Activated T-cell treated with anti-CD3 and anti-CD28 coated beads, Interleukin-2, amount 50 U/mL, for 24 hours (primary cell): Measurements from ENCODE around the gene HAAO.

Experiments
- DNase-seq: peaks from one replicate; pipeline ENCODE4 v3.0.0-alpha.2; 2020
- H3K27ac Mint-ChIP-seq: 2 replicates; pipeline ENCODE4 v1.8.0; 2020; ENCODE audit warnings: mild to moderate bottlenecking, mixed read lengths
- H3K27me3 Mint-ChIP-seq: 2 replicates; pipeline ENCODE4 v1.8.0; 2020; ENCODE audit warnings: mixed read lengths
- H3K36me3 Mint-ChIP-seq: 2 replicates; pipeline ENCODE4 v1.8.0; 2020; ENCODE audit warnings: low read depth, mixed read lengths
- H3K4me1 Mint-ChIP-seq: 2 replicates; pipeline ENCODE4 v1.8.0; 2020; ENCODE audit warnings: low read depth, mixed read lengths
- H3K4me3 Mint-ChIP-seq: 2 replicates; pipeline ENCODE4 v1.8.0; 2020; ENCODE audit warnings: mild to moderate bottlenecking, moderate library complexity, mixed read lengths
- H3K9me3 Mint-ChIP-seq: 2 replicates; pipeline ENCODE4 v1.8.0; 2020; ENCODE audit warnings: mixed read lengths

HAAO gene

DNA sequence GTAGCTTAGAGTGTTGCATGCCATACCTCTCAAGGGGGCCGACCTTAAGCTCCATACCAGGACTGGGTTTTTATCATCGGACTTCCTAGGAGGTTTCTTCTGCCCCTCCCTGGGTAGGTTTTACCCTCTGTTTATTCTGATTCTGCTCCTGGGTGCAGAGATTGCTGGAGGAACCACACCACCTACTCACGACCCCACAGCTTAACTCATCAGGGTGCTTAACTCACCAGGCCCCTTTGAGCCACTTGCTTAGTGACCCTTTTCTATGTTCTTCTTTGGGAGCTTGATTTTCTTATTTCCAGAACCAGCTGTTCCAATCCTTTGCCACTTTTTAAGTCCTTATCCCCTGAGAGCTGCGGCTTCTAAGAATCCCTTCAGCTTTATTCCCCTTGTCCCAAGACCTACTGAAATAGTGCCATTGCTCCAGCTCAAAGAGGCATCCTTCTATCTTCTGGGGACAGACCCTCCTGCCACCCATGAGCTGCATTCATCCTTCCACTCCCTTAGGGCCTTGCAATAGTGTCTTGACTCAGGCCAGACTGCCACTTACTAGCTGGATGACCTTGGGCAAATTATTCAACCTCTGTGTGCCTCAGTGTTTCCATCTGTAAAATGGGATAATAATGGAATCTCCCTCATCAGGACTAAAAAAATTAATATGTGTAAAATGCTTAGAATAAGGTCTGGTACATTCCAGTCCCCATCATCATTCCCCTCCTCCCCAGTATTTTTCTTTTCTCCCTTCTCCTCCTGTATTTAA lies 34.2 kb downstream of the HAAO start:
- H3K4me1 Mint-ChIP-seq = peaks cover 5% of the 10 kb centered on the region
- H3K9me3 Mint-ChIP-seq = no peaks in the 10 kb centered on the region
- H3K27ac Mint-ChIP-seq = no peak overlapping the region
- H3K27me3 Mint-ChIP-seq = no peaks in the 10 kb centered on the region
- no peak for DNase-seq
- H3K4me3 Mint-ChIP-seq = no peak overlapping the region
- H3K36me3 Mint-ChIP-seq = peaks cover 5% of the 10 kb centered on the region

DNA sequence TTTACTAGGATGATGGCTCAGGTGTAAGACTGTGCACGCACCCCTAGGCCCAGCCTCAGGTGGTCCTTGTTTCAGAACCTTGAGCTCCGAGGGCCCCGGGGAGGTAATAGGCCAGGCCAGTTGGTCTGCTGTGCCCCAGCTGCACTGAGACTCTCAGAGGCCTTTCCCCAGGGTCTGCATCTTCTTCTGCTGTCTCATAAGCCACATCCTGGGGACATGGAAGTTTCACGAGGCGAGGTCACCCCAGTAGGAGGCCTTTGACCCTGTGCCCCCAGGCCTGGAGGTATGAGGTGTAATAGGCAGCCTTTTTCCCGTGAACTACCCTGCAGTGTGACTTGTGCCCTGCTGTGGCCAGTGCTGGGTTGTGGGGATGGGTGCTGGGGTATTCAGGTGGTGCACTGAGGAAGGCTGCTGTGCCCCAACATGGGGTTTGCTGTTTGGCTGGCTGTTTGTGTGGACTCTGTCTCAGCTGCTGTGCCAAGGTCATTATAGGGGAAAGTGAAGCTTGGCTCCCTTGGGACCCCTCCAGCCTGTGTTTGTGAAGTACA lies 35.3 kb downstream of the HAAO start:
- Mint-ChIP-seq H3K9me3 (no peaks in the 10 kb centered on the region), H3K4me3 (no peak overlapping the region), H3K4me1 (peaks cover 5% of the 10 kb centered on the region), H3K27me3 (no peaks in the 10 kb centered on the region), H3K36me3 (peaks cover 3% of the 10 kb centered on the region), H3K27ac (no peak overlapping the region)
- DNase-seq = no peak

DNA sequence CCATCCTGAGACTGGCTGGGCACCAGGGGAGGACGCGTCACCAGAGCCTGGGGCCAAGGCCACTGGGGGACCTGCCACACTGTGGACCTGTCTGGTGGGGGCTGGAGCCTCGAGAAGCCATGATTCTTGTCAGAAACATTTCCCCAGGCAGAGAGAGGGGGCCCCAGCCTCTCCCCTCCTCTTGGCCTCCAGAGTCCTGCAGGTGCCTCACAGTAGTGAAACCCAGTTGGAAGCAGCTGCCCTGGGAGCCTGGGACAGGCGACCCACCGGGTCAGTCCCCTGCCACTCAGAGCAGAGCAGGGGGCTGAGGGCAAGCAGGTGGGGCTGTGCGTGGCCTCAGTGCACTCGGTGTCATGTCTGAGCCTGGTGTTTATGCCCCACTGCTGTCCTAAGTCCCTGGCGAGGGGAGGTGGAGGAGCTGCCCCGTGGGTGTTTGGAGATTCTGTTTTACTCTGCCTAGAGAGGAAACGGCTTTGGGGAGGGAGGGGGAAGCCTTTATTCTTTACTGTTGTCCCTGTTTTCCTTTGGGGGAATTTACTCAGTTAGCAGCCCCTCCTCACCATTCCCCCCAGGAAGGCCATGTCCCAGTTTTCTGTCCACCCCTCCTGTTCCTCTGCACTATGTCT lies 36.1 kb downstream of the HAAO start:
- H3K4me1 Mint-ChIP-seq = peaks cover 5% of the 10 kb centered on the region
- H3K27ac Mint-ChIP-seq = no peak overlapping the region
- H3K4me3 Mint-ChIP-seq = no peak overlapping the region
- H3K9me3 Mint-ChIP-seq = no peaks in the 10 kb centered on the region
- H3K36me3 Mint-ChIP-seq = peaks cover 3% of the 10 kb centered on the region
- no peak for DNase-seq
- H3K27me3 Mint-ChIP-seq = no peaks in the 10 kb centered on the region

DNA sequence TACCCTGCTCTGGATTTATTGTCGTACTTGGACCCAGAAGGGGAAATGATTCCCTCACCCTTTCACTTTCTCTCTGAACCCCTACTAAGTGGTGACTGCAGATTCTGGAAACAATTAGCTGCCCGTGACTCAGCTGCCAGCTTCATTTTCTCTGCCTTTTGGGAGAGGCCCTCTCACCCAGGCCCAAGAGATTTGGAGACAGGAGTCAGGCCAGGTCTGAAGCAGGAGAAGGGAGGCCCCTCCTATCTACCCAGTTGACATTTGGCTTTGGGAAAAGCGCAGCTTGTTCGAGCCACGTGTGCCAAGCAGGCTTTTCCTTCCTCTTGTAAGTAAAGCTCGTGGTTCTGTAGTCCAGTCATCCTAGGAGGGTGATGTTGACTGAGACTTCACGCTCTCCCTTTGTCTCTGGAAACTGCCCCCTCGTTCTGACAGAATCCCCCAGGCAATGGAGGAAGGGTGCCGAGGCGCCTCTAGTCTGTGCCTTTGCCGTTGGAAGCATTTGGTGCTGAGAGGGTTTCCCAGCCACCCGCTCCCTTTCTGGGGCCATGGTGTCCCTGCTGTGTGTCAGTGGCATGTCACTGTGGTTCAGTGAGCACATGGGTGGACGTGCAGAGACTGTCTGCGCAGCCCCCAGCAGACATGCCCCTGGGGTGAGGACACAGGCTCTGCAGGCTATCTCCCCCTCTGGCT lies 37.0 kb downstream of the HAAO start:
- peaks cover 3% of the 10 kb centered on the region for H3K36me3 Mint-ChIP-seq
- no peaks in the 10 kb centered on the region for H3K27me3 Mint-ChIP-seq
- no peak overlapping the region for H3K4me3 Mint-ChIP-seq
- no peak for DNase-seq
- H3K9me3 Mint-ChIP-seq = no peaks in the 10 kb centered on the region
- H3K27ac Mint-ChIP-seq = no peak overlapping the region
- H3K4me1 Mint-ChIP-seq = peaks cover 5% of the 10 kb centered on the region

DNA sequence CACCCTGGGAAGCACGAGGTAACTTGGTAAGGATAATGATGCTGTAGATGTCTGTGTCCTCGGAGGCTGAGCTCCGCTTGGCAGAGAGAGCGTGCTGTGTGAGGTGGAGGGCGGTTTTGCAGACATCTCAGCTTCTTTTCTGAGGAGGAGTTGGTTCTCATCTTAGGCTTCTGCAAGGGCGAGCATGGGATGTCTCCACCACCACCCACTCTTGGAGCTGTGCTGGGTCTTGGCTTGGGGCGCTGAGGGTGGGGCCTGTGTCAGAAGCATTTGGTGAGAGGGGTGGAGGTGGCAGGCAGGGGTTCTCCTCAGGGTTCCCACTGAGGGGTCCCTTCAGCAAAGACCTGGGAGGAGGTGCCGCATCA lies 37.6 kb downstream of the HAAO start:
- Mint-ChIP-seq H3K27me3 (no peaks in the 10 kb centered on the region), H3K9me3 (no peaks in the 10 kb centered on the region), H3K4me1 (peaks cover 5% of the 10 kb centered on the region), H3K27ac (no peak overlapping the region), H3K4me3 (no peak overlapping the region), H3K36me3 (peaks cover 3% of the 10 kb centered on the region)
- DNase-seq = no peak

DNA sequence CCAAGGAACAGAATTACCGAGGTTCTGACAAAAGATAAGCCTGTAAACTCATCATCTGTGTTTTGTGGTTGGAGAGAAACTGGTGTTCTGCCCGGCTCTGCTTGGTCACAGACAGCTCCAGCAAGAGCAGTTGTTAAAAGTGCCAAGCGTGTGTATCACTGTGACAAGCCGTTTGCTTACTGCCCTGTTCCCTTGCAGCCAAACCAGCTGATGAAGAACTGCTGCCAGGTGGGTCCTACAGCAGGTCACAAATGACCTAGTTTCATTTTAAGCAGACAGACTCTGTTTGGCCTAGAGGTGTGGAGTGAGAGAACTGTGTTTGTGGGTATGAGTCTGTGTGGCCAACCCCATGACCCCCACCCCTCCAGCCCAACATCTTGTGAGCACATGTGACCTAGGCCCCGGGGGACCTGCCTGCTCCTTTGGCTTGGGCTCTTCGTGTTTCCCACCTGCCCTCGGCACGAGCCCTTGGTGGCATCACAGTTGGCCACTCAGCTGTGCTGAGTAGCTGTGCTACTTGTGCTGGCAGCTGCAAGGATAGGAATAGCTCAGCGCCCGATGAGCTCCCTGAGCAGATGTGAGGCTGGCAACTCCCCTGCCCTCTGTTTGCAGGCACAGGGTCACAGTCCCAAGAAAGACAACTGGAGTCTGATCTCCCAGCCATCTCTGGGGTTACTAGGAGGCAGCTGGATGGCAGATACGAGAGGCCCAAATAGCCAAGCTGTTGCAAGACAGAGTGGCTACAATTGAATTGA lies 38.2 kb downstream of the HAAO start:
- H3K4me1 Mint-ChIP-seq = peaks cover 5% of the 10 kb centered on the region
- H3K4me3 Mint-ChIP-seq = no peak overlapping the region
- no peaks in the 10 kb centered on the region for H3K9me3 Mint-ChIP-seq
- DNase-seq = no peak
- H3K36me3 Mint-ChIP-seq = peaks cover 3% of the 10 kb centered on the region
- H3K27ac Mint-ChIP-seq = no peak overlapping the region
- no peaks in the 10 kb centered on the region for H3K27me3 Mint-ChIP-seq

DNA sequence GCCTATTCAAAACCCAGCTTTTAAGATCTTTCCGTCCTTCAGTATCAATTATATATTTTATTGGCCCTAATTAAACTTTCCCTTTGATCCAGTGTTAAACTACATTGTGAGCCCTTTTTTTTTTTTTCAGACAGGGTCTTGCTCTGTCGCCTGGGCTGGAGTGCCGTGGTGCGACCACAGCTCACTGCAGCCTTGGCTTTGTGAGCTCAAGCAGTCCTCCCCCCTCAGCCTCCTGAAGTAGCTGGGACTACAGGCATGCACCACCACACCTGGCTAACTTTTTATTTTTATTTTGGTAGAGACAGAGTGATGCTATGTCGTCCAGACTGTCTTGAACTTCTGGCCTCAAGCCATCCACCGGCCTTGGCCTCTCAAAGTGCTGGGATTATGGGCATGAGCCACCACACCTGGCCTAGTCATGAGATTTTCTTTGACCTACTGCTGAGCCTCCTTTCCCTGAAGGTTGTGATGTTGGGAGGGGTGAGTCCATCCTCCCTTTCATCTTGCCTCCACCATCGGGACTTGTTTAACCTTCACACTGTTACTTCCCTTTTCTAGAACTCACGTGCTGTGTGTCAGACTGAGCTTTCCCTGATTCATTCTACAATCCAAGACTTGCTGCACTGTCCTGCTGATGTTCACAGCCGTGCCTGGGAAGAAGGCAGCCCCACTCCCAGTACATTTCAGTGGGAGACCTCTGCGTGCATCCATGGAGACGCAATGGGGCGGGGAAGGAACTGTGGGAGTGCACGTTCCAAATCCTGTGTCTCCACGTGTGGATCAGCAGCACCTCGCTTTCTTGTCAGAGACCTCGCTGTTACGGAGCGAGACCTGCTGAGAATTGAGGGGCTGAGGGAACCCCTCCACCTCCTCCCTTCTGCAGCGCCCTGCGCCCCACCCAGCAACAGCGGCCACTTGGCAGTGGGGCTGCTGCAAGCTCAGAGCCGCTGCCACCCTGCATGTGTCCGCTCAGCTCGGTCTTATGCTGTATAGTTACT lies 39.3 kb downstream of the HAAO start:
- Mint-ChIP-seq H3K27me3 (no peaks in the 10 kb centered on the region), H3K27ac (no peak overlapping the region), H3K4me1 (peaks cover 5% of the 10 kb centered on the region), H3K36me3 (peaks cover 5% of the 10 kb centered on the region), H3K9me3 (no peaks in the 10 kb centered on the region), H3K4me3 (no peak overlapping the region)
- DNase-seq = no peak

DNA sequence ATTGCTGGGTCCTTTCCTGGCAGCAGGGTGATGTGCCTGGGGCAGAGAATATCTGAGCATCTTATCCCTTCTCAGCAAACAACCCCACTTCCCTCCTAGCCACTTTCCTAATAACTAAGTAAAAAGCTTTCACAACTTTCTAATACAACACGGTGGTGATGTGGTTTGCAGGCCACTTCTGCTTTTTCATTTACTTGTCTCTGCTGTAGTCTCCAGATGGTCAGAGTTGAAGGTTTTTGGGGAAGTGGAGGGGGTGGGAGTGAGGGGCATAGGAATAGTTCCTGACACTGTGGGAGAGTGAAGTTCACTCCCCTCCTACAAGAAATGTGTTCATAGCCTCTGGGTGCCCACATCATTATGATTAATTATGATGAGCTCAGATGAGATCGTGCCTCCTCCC lies 40.1 kb downstream of the HAAO start:
- no peaks in the 10 kb centered on the region for H3K27me3 Mint-ChIP-seq
- DNase-seq = no peak
- no peaks in the 10 kb centered on the region for H3K9me3 Mint-ChIP-seq
- peaks cover 5% of the 10 kb centered on the region for H3K36me3 Mint-ChIP-seq
- H3K4me1 Mint-ChIP-seq = peaks cover 5% of the 10 kb centered on the region
- no peak overlapping the region for H3K27ac Mint-ChIP-seq
- H3K4me3 Mint-ChIP-seq = no peak overlapping the region

DNA sequence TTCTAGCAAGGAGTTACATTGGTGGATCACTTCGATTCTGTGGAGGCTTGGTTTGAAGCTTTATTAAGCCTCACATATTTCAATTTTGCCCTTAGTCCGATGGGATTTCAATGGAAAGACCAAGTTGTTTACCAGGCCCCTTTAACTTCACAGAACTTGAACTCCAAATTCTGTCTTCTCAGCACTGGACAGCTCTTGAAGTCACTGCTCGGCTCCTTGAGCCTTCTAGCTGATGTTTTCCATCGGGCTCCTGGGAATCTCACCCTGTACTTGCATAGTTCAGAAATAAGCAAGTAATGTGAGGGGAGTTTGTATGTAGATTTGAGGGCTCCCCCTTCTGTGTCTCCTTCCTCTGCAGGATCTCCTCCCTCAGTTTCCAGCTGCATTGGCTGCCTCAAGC lies 43.5 kb downstream of the HAAO start:
- Mint-ChIP-seq H3K36me3 (peaks cover 10% of the 10 kb centered on the region), H3K4me1 (no peaks in the 10 kb centered on the region), H3K27me3 (no peaks in the 10 kb centered on the region), H3K9me3 (no peaks in the 10 kb centered on the region), H3K27ac (no peak overlapping the region), H3K4me3 (no peak overlapping the region)
- no peak for DNase-seq

DNA sequence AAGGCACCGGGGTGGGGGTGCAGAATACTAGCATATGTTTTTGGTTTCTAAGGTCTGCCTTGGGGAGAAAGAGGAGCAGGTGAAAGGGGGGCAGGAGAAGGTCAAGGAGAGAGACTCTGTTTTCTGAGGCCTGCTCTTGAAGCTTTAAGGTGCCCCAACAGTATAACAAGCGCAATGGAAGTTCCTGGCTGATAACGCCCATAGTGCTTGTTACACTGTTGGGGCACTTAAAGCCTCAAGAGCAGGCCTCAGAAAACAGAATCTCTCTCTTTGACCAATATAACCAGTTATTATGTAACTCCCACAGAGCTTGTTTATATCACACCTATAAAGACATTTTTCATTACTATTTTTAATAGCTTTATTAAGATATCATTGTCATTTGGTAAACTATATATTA lies 45.0 kb downstream of the HAAO start:
- no peak overlapping the region for H3K27ac Mint-ChIP-seq
- H3K4me3 Mint-ChIP-seq = no peak overlapping the region
- H3K36me3 Mint-ChIP-seq = peaks cover 7% of the 10 kb centered on the region
- H3K27me3 Mint-ChIP-seq = no peaks in the 10 kb centered on the region
- no peaks in the 10 kb centered on the region for H3K4me1 Mint-ChIP-seq
- DNase-seq = no peak
- H3K9me3 Mint-ChIP-seq = no peaks in the 10 kb centered on the region

DNA sequence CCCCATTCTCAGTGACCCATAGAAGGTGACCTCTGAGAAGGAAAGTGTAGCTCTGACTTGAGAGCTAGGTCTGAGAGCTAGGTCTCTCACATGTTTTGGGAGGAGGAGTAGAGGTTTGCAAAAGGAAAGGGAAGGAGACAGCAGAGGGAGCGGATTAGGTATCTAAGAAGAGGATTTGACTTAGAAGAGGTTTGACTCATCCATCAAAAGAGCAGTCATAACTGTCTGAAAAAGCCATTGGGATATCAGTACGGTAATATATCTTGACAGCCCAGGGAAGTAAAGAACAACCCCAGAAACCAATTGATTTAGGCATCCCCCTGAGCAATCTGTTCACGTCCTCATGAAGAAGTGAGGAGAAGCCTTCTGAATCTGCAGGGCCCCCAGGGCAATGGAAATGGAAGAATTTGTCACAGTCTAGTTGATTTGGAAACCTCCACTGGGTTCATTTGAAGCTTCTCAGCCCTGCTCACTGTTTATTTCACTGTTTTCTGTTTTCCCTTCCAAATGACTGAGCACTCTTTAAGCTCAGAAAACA lies 47.8 kb downstream of the HAAO start:
- Mint-ChIP-seq H3K4me1 (peaks cover 7% of the 10 kb centered on the region), H3K27ac (no peak overlapping the region), H3K36me3 (peaks cover 16% of the 10 kb centered on the region), H3K27me3 (no peaks in the 10 kb centered on the region), H3K9me3 (no peaks in the 10 kb centered on the region), H3K4me3 (no peak overlapping the region)
- no peak for DNase-seq

DNA sequence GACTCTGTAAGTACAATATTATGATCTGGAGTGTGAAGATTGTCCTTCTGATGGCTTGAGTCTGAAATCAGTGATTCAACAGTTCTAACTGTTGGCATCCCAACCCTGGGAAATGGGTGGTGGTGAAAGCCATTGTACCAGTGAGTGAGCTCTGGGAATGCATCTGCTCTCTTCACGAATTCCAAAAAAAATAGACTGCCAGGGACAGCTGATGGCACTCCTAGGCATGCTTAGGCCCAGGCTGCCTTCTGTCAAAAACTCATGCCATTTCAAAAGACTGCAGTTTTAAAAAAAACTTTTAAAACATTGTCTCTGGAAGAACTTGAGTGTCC lies 48.8 kb downstream of the HAAO start:
- Mint-ChIP-seq H3K9me3 (peaks cover 3% of the 10 kb centered on the region), H3K36me3 (peaks cover 24% of the 10 kb centered on the region), H3K4me3 (no peak overlapping the region), H3K27me3 (no peaks in the 10 kb centered on the region), H3K27ac (no peak overlapping the region), H3K4me1 (peaks cover 7% of the 10 kb centered on the region)
- no peak for DNase-seq

DNA sequence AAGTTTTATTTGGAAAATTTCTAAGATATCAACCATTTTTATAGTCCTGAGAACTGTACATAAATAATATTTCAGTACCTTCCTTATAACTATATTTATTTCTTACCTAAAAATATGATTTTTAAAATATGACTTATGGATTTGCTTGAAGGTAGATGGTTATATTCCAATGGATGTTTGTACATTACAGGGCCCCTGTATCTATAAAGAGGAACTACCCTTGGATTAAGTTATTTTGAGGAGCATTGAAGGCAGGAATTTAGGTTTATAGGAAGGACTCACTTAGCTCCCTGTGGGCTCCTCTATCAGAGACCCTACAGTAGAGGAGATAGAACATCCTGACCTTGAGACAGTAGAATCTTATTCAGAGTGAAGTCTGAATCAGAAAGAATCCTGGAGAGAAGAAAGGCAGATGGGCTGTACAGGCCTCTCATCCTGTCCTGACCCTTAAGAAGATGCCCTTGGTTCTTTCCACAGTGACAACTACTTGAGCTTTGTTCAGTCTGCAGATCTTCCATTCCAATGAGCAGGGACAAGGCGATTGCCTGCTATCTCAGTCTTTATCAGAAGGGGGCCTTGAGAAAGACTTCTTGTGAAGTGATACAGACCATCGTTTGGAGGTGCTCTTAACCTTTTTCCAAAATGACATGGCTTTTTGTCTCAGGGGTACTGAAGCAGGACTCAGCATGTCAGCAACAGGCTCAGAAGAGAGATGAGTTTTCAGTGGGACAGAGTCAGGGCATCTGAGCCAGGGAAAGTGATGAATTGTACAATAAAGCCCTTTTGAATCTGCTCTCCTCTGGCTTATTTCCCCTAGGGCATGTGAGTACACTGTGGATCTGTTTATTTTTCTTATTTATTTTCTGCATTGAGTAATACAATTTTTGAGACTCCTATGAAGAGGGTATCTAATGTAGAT lies 49.4 kb downstream of the HAAO start:
- Mint-ChIP-seq H3K4me3 (no peak overlapping the region), H3K4me1 (peaks cover 7% of the 10 kb centered on the region), H3K27me3 (no peaks in the 10 kb centered on the region), H3K9me3 (peaks cover 3% of the 10 kb centered on the region), H3K36me3 (peaks cover 28% of the 10 kb centered on the region), H3K27ac (no peak overlapping the region)
- DNase-seq = no peak
